ENCODE results near the gene WDR31.
A peak's percentile ranks its signal among the peaks of the same experiment; 100 is the strongest.
"Not testable (repeated sequence)": the region's sequence is repeated elsewhere in the genome, so short reads cannot be mapped to it uniquely, and the experiment has no call there.

Gene WDR31

DNA sequence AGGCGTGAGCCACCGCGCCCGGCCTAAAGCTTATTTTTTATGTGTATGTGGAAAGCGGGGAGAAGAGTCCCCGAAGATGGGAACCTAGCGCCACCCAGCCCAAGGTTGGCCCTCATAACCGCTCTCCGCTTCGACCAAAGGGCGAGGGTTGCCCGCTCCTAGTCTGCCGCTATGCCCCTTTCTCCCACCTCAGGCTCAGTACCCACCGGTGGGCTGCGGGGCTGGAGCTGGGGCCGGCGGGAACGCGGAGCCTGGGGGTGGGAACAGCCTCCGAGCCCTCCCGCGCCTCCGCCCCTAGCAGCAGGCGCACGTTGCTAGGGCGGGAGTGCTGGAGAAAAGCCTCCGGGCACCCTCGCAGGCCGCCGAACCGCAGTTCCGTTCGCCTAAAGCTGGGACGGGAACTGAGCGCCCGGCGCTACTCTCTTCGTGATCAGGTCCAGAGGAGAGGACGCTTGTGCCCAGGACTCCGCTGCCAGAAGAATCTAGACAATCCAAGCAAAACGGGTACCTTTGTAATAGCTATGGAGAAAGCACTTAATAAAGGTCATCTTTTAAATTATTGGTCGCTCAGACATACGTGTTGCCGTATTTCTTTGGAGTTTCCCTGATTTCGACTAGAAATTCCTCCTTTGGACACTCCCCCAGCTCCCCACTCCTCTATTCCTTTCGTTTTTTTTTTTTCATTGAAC, at the start of gene WDR31:
Gene WDR31 (minus strand): TSS at position 265 of the 689 bp plus-strand sequence. CDS start 8,253 bp downstream, outside the sequence.
- peak; percentile 88 for DNase-seq (ENCODE audit: low read depth)

DNA sequence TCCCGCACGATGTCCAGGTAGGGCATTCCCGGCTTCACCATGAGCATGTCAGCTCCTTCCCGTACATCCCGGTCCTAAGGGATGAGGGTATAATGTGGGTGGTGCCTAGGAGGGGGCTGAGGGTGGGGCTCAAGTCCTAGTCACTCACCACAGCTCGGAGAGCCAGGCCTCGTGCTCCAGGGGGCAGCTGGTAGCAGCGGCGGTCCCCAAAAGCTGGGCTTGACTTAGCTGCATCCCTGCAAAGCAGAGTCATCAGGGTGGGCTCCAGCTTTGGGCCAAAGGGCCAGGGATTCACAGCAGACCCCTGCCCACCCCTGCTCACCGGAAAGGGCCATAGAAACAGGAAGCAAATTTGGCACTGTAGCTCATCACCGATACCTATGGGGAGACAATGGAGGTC, 49.4 kb upstream of the WDR31 start:
- DNase-seq (ENCODE audit: low read depth) = no peak

DNA sequence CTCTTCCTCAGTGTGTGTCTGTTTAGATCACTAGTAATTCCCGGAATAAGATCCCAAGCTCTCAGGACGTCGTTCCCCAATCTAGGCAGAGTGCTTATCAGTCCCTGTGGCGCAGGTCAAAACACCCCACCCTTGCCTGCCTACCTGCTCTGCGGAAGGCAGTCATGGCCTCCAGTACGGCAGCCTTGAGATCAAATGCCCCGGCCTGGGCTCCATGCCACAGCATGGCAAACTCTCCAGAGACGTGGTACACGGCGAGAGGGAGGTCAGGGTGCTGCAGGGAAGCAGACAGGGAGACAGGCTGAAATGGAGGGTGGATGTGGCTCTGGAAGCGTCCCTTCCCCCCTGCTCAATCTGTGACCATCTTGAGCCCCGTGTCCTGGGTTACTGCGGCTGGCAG, 48.8 kb upstream of the WDR31 start:
- no peak for DNase-seq (ENCODE audit: low read depth)

DNA sequence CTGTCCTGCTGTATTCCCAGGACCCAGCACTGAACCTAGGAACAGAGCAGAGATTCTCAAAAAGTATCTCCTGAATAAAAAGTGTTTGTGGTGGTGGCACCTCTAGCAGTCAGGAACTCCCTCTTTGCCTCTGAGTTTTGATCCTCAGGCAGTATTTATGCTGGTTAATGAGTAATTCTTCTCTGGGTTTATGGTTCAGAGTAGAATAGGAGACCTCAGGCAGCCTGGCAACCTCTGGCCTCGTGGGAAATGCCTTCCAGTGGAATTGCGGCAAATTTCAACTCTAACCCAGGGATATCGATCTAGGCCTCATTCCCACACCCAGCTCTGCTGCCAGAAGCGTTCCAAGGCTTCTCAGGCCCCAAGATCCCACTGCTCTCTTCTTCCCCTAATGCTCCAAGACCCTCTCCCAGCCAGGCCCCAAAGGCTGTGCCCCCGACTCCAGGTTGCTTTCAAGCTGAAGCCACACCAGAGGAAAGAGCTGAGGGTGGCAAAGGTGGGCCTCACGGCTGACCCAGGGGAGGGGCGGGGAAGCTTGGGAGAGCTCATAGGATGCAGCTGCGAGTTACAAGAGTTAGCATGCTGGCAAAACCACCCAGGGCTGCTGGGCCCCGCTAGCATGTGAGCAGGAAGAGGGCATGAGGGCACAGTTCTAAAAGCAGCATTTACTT, 47.6 kb upstream of the WDR31 start:
- no peak for DNase-seq (ENCODE audit: low read depth)

DNA sequence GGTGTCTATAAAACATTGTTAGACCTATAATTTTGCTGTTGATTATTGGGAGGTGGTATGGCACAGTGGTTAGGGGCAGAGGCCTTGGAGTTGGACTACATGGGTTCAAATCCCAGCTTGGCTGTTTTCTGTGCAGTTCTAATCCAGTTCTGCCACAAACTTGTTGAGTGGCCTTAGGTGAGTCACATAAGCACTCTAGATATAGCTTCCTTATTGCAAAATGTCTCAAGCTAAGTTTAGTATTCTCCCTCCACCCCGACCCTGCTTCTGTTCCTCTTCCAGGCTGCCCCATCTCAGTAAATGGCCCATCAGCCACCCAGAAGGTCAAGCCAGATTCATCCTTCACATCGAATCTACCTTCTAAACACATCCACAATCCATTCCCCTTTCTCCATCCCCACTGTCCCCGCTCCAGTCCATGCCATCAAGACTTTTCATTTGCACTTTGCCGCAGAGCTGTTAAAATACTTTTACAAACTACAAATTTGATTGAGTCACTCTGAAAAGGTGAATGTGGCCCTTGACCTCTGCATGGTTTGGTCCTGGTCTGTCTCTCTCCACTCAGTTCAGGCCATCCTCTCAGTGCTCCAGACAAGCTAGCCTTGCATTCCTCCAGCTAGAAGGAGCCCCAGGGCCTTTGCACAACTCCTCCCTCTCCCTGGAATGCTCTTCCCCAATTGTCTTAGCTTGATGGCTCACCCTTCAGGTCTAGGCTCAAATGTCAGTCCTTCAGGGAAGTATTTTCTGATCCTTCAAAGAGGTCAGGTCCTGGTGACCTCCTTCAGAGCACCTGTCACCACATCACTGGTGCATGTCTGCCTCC, 46.7 kb upstream of the WDR31 start:
- no peak for DNase-seq (ENCODE audit: low read depth)

DNA sequence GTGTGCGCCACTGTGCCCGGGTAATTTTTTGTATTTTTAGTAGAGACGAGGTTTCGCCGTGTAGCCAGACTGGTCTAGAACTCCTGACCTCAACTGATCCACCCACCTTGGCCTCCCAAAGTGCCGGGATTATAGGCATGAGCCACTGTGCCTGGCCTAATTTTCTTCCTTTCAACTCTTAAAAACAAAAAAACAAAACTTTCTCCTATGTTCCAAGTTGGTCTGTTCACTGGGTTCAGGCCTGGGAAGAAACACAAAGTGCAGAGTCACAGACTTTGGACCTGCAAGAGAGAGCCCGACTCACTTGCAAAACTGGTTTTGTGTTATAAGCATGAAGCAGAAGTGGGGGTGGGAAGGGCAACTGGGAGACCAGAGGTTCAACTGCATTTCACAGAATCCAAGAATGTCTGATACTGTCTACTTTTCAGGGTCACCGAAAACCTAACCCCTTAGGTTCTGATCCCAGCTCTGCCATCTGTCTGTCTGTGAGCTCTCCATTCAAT, 41.9 kb upstream of the WDR31 start:
- no peak for DNase-seq (ENCODE audit: low read depth)

DNA sequence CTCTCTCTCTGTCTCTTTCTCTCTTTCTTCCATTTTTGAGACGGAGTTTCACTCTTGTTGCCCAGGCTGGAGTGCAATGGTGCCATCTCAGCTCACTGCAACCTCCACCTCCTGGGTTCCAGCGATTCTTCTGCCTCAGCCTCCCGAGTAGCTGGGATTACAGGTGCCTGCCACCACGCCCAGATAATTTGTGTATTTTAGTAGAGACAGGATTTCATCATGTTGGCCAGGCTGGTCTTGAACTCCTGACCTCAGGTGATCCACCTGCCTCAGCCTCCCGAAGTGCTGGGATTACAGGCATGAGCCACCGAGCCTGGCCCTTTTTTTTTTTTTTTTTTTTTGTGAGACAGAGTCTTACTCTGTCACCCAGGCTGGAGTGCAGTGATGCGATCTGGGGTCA, 41.4 kb upstream of the WDR31 start:
- not testable (repeated sequence) for DNase-seq (ENCODE audit: low read depth)

DNA sequence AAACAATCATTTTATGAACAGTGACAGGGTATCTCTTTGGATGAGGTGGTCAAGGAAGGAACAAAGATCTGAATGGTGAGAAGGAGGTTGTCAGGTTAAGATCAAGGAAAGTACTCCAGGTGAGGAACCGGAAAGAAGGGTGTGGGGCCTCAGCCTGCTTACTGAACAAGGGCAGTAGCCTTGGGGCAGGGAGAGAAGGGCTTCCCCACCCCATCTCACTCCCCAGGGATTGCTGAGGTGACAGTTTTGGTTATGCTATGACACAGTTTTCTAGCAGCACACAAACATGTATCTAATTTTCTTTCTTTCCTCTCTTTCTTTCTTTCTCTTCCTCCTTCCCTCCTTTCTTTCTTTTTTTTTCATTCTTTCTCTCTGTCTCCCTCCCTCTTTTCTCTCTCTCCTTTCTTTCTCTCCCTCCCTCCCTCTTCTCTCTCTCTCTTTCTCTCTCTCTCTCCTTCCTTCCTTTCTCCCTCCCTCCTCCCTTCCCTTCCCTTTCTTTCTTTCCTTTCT, 40.8 kb upstream of the WDR31 start:
- DNase-seq (ENCODE audit: low read depth) = no peak

DNA sequence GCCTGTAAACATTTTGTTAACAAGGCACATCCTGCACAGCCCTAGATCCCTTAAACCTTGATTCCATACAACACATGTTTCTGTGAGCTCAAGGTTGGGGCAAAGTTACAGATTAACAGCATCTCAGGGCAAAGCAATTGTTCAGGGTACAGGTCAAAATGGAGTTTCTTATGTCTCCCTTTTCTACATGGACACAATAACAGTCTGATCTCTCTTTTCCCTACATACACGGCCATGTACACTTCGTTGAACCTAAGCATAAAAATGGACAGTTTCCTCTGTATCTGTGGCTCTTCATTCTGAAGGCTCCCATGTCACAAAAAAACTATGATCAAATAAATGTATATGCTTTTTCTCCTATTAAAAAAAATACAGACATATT, 39.7 kb upstream of the WDR31 start:
- not testable (repeated sequence) for DNase-seq (ENCODE audit: low read depth)

DNA sequence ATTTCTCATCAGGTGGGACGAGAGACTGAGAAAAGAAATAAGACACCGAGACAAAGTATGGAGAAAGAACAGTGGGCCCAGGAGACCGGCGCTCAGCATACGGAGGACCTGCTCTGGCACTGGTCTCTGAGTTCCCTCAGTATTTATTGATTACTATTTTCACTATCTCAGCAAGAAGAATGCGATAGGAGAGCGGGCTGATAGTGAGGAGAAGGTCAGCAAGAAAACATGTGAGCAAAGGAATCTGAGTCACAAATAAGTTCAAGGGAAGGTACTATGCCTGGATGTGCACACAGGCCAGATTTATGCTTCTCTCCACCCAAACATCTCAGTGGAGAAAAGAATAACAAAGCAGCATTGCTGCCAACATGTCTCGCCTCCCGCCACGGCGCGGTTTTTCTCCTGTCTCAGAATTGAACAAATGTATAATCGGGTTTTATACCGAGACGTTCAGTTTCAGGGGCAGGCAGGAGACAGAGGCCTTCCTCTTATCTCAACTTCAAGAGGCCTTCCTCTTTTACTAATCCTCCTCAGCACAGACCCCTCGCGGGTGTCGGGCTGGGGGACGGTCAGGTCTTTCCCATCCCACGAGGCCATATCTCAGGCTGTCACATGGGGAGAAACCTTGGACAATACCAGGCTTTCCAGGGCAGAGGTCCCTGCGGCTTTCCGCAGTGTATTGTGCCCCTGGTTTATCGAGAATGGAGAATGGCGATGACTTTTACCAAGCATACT, 39.2 kb upstream of the WDR31 start:
- not testable (repeated sequence) for DNase-seq (ENCODE audit: low read depth)

DNA sequence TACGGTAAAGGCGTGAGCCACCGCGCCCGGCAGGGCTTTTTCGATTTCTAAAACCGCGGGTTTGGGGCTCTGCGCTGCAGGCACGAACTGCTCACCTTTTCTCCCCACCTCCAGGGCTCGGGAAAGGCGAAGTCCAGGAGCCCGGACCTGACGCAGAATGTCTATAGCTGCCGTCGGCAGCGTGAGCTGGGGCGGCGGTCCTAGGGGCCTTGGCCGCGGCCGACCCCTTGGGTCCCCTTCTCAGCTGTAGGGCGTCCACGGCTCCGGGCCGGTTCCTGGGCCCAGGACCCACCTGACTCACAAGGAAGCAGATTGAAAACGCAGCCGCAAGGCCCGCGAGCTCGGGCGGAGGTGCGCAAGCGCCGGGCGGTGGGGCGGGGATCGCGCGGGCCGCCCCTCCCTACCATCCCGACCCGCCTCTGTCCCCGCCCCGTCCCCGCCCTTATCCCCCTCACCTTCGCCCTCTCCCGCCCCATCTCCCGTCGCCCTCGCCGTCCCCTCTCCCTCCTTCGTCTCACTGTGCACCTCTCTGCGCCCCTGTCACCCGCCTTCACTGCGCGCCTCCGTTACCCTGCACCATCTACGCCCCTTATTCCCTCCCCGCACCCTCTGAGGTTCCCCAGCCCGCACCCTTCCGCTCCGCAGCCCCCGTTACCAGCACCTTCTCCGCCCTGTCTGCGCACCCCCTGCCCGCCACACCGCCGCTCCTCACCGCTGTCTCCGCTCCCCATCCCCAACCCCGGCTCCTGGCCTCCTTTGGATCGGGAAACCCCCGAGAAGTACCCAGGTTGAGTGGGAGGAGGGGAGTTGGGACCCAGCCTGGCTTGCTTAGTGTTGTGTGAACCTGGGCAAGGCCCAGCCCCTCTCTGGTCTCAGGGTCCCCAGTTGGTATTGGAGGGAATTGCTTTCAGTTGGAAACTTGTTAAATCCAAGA, 36.8 kb upstream of the WDR31 start, which contains the start of gene HDHD3:
Gene HDHD3 (minus strand): TSS at position 353 of the 934 bp plus-strand sequence. CDS start 2,632 bp downstream, outside the sequence.
- DNase-seq (ENCODE audit: low read depth) = peak; percentile 78

DNA sequence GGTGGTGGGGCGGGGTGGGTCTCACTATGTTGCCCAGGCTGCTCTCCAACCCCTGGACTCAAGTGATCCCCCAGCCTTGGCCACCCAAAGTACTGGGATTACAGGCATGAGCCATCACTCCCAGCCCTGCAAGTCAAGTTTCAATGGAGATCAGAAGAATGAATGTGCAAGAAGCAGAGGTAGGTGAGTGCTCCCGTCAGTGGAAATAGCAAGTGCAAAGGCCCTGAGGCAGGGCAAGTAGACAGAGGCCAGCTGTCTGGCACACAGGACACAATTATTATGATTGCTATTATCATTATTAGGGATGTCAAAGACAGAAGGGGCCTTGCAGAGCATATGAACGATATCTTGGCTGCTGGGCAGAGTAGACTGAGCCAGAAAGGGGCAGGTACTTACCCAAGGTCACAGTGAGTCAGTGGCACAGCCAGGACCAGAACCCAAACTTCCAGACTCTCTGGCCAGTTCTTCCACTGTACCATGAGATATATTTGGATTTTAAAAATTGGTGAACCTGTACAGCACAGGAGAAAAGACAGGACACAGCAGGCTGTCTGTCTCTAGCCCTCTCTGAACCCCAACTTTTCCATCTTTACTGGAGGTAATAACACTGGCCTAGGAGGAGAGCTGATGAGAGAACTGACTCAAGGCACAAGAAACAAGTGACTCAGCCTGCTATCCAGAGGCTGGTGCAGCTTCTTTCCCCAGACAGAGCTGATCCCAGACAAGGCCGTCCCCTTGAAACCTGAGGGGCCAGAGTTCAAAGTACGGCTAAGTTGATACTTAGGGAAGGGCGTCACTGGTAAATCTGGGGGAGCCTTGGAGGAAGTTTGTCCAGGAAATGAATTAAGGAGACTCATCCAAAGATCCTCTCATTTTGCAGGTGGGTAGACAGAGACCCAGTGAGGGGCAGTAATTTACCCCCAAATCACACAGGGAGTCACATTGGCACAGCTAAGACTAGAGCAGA, 35.3 kb upstream of the WDR31 start:
- no peak for DNase-seq (ENCODE audit: low read depth)

DNA sequence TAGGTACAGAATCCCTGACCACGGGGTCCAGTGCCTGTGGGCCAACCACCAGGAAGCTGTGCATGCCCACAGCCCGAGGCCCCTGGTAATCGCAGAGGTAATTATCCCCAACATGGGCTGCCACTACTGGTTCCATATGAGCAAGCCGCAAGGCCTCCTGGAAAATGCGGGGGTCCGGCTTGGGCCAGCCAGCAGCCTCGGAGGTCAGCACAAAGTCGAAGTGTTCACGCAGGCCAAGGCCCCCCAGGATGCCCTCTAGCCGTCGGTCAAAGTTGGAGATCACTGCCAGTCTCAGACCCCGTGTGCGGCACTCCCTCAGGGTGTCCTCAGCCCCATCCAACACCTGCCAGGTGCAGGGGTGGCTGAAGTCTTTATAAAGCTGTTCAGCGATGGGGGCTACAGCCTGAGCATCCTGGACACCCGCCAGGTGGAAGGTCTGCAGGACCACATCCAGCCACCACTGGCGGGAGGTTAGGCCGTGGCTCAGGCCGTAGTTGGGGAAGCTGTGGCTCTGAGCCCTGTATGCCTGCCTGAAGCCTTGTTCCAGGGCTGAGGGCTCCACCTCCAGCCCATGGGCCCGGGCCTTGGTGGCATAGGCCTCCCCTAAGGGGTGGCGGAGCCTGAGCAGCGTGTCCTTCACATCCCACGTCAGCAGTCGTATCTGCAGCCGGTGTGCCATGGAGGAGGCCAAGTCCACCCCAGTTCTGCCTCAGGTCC, 33.8 kb upstream of the WDR31 start:
- DNase-seq (ENCODE audit: low read depth) = no peak

DNA sequence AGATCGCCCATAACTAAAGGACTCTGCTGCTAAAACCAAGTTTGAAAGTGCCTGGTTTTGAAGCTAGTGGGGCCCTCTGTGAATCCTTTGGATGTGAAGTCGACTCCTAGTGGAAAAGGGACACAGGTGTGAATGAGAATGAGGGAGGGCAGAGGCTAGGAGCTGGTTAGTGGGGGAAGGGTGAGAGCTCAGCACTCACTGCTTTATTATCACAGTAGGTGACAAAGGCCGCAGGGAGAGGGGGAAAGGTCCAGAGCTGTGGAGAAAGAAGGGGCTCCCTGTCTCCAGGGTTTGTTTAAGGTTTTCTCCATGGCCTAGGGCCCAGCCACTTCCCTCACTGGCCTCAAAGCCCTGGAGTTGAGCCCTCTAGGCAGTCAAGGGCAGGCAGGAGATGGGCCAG, 33.2 kb upstream of the WDR31 start:
- DNase-seq (ENCODE audit: low read depth) = no peak

DNA sequence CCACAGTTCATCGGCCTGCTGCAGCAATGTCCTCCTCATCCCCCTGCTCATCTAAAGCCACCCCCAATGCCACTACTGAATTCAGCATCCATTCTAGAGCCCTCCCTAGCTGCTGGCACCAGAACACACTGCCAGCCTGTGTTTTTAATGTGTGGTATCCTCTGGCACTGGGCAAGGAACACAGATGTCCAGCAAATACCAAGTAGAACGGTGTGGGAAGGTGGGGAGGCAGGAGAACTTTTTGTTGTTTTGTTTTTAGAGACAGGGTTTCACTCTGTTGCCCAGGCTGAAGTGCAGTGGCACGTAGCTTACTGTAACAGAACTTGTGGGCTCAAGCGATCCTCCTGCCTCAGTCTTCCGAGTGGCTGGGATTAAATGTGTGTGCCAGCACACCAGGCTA, 32.0 kb upstream of the WDR31 start:
- no peak for DNase-seq (ENCODE audit: low read depth)

DNA sequence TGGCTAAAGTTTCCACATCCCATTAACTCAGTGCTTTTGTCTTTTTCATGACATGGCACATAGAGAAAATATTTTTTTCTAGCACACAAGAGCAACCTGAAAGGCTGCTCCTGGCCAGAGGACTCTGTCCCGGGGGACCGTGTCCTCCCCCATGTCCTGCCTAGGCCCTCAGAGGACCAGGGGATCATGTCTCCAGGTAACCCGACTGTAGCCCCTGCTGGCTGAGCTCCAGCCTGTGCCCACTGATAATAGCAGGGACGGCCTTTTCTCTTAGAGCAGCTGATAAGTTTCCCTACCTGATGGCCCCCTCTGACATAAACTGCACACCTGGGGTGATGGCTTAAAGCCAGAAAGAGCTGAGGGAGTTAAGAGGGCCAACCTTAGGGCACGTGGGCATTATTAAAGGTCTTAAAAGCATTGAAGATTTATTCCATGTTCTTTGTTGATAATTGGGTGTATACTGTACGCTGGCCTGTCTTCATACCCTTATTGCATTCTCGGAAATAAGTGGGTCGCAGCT, 30.8 kb upstream of the WDR31 start:
- DNase-seq (ENCODE audit: low read depth) = no peak

DNA sequence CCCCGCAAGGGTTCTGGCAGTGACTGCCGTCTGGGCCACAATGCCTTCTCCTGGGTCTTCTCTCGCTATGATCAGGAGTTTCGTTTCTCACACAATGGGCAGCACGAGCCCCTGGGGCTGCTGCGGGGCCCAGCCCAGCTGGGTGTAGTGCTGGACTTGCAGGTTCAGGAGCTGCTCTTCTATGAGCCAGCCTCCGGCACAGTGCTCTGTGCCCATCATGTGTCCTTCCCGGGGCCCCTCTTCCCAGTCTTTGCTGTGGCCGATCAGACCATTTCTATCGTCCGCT, 29.7 kb upstream of the WDR31 start:
- DNase-seq (ENCODE audit: low read depth) = no peak

DNA sequence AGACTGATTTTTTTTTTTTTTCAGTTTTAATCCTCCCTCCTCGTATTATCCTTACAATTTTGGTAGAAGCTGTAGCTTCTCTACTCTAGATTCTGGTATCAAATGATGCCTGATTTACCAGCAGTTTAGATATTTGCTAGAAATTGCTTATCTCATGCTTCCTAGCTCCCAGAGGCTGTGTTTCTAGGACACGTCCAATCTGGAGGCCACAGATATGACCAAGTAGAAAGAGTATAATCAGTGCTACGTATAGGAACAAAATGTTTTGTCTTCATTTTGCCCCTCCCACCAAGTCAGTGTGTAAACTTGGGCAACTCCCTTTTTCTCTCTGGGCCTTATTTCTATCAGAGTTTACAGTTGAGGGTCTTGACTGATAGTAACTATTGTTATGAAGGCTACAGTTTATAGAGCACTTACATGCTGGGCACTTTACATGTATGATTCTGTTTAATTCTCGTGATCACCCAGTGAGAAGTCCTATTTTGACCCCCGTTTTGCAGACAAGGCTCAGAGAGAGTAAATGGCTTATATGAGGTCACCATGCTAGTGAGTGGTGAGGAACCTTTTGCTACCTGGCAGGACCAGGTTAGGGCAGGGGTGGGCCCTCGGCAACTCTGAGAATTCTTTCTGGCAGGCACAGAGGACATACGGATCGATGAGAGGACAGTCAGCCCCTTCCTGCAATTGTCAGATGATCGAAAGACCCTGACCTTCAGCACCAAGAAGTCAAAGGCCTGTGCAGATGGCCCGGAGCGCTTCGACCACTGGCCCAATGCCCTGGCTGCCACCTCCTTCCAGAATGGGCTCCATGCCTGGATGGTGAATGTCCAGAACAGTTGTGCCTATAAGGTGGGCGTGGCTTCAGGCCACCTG, 29.1 kb upstream of the WDR31 start:
- DNase-seq (ENCODE audit: low read depth) = no peak
